Measurements from ENCODE around the gene PLOD2. TPM values are rescaled to one million over a fixed set of nuclear protein-coding genes. Genes with fewer than 3 reads are reported as not detected.

Gene PLOD2
- total and polyA plus RNA-seq, 4 donors = 18.6 to 57.0 (median 24.3) TPM

DNA sequence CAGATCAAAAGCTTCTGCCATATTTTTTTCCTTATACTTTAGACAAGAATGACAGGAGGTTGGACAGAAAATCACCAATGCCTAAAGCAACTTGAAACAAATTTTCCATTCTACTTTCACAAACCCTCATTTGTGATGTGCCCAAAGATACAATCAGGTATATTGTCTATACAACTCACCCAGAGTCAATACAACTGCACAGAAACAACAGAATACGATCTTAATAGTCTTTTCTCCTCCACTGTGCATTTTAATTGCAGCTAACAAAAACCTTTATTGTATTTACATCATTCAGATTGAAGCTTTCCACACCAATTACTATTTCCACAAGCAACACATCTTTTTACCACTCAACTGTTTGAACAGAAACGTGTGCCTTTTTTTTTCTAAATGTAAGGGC is 80.4 kb downstream of the PLOD2 start:
- WGBS = 75% methylated on average over 2 of the region's 2 CpGs

More for the DNA sequence above, 80.4 kb downstream of the PLOD2 start:
- Histone ChIP-seq H3K36me3 (ENCODE audit: control insufficient read depth in 4 of 4, insufficient read depth in 3 of 4, low read depth in 1 of 4, low read length in 3 of 4) (peaks cover 0 to 8% (median 3%) of the 10 kb centered on the region in 4 donors), H3K9ac (ENCODE audit: low read depth in 1 of 2, low read length in 2 of 2) (no peak overlapping the region), H3K27me3 (ENCODE audit: control insufficient read depth in 4 of 4, insufficient read depth in 4 of 4, low read length in 3 of 4) (no peaks in the 10 kb centered on the region), H3K4me1 (ENCODE audit: control insufficient read depth in 4 of 4, insufficient read depth in 4 of 4, low read length in 3 of 4) (no peaks in the 10 kb centered on the region), H3K27ac (ENCODE audit: low read depth in 1 of 2, low read length in 2 of 2) (no peak overlapping the region), H3K4me3 (ENCODE audit: low read depth in 1 of 3, low read length in 3 of 3) (no peak overlapping the region), H3K9me3 (ENCODE audit: control insufficient read depth in 4 of 4, low read length in 3 of 4) (no peaks in the 10 kb centered on the region)
- TF ChIP-seq TAF1 (conservative IDR thresholded peaks at IDR 0.05) = no peak
- TF ChIP-seq FOXA1 (IDR thresholded peaks at IDR 0.05) = no peak
- no peak for TF ChIP-seq EGR1 (IDR thresholded peaks at IDR 0.05; ENCODE audit: low read depth in 2 of 2)
- TF ChIP-seq FOXA2 (IDR thresholded peaks at IDR 0.05) = no peak
- no peak for TF ChIP-seq HNF4G (IDR thresholded peaks at IDR 0.05)
- no peak for TF ChIP-seq RXRA (IDR thresholded peaks at IDR 0.05)
- TF ChIP-seq, protein P1, sequence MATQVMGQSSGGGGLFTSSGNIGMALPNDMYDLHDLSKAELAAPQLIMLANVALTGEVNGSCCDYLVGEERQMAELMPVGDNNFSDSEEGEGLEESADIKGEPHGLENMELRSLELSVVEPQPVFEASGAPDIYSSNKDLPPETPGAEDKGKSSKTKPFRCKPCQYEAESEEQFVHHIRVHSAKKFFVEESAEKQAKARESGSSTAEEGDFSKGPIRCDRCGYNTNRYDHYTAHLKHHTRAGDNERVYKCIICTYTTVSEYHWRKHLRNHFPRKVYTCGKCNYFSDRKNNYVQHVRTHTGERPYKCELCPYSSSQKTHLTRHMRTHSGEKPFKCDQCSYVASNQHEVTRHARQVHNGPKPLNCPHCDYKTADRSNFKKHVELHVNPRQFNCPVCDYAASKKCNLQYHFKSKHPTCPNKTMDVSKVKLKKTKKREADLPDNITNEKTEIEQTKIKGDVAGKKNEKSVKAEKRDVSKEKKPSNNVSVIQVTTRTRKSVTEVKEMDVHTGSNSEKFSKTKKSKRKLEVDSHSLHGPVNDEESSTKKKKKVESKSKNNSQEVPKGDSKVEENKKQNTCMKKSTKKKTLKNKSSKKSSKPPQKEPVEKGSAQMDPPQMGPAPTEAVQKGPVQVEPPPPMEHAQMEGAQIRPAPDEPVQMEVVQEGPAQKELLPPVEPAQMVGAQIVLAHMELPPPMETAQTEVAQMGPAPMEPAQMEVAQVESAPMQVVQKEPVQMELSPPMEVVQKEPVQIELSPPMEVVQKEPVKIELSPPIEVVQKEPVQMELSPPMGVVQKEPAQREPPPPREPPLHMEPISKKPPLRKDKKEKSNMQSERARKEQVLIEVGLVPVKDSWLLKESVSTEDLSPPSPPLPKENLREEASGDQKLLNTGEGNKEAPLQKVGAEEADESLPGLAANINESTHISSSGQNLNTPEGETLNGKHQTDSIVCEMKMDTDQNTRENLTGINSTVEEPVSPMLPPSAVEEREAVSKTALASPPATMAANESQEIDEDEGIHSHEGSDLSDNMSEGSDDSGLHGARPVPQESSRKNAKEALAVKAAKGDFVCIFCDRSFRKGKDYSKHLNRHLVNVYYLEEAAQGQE (IDR thresholded peaks at IDR 0.05) = no peak
- no peak for TF ChIP-seq GABPA (IDR thresholded peaks at IDR 0.05 in 1 of 2, conservative IDR thresholded peaks at IDR 0.05 in 1 of 2)
- TF ChIP-seq, protein P2, sequence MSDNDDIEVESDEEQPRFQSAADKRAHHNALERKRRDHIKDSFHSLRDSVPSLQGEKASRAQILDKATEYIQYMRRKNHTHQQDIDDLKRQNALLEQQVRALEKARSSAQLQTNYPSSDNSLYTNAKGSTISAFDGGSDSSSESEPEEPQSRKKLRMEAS (IDR thresholded peaks at IDR 0.05) = no peak
- no peak for TF ChIP-seq NR2F2 (IDR thresholded peaks at IDR 0.05)
- TF ChIP-seq, protein P3, sequence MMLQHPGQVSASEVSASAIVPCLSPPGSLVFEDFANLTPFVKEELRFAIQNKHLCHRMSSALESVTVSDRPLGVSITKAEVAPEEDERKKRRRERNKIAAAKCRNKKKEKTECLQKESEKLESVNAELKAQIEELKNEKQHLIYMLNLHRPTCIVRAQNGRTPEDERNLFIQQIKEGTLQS (IDR thresholded peaks at IDR 0.05) = no peak
- TF ChIP-seq, protein P4, sequence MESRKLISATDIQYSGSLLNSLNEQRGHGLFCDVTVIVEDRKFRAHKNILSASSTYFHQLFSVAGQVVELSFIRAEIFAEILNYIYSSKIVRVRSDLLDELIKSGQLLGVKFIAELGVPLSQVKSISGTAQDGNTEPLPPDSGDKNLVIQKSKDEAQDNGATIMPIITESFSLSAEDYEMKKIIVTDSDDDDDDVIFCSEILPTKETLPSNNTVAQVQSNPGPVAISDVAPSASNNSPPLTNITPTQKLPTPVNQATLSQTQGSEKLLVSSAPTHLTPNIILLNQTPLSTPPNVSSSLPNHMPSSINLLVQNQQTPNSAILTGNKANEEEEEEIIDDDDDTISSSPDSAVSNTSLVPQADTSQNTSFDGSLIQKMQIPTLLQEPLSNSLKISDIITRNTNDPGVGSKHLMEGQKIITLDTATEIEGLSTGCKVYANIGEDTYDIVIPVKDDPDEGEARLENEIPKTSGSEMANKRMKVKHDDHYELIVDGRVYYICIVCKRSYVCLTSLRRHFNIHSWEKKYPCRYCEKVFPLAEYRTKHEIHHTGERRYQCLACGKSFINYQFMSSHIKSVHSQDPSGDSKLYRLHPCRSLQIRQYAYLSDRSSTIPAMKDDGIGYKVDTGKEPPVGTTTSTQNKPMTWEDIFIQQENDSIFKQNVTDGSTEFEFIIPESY (IDR thresholded peaks at IDR 0.05) = no peak
- TF ChIP-seq, protein P5, sequence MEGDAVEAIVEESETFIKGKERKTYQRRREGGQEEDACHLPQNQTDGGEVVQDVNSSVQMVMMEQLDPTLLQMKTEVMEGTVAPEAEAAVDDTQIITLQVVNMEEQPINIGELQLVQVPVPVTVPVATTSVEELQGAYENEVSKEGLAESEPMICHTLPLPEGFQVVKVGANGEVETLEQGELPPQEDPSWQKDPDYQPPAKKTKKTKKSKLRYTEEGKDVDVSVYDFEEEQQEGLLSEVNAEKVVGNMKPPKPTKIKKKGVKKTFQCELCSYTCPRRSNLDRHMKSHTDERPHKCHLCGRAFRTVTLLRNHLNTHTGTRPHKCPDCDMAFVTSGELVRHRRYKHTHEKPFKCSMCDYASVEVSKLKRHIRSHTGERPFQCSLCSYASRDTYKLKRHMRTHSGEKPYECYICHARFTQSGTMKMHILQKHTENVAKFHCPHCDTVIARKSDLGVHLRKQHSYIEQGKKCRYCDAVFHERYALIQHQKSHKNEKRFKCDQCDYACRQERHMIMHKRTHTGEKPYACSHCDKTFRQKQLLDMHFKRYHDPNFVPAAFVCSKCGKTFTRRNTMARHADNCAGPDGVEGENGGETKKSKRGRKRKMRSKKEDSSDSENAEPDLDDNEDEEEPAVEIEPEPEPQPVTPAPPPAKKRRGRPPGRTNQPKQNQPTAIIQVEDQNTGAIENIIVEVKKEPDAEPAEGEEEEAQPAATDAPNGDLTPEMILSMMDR (IDR thresholded peaks at IDR 0.05; ENCODE audit: low read depth, low read length, missing input control) = no peak
- no peak for TF ChIP-seq JUND (IDR thresholded peaks at IDR 0.05)
- TF ChIP-seq SP1 (IDR thresholded peaks at IDR 0.05) = no peak
- TF ChIP-seq HNF4A (conservative IDR thresholded peaks at IDR 0.05) = no peak
- TF ChIP-seq YY1 (IDR thresholded peaks at IDR 0.05) = no peak
- TF ChIP-seq RAD21 (IDR thresholded peaks at IDR 0.05) = no peak
- DNase-seq (ENCODE audit: low spot score) = no peak

Measured in liver (tissue), 9 donors.